ENCODE measurements around the gene ZC3H13. TPM values are rescaled to one million over a fixed set of nuclear protein-coding genes. Genes with fewer than 3 reads are reported as not detected.

Gene ZC3H13
- total RNA-seq, 1 experiment from 2014 or later: 9.6 TPM

DNA sequence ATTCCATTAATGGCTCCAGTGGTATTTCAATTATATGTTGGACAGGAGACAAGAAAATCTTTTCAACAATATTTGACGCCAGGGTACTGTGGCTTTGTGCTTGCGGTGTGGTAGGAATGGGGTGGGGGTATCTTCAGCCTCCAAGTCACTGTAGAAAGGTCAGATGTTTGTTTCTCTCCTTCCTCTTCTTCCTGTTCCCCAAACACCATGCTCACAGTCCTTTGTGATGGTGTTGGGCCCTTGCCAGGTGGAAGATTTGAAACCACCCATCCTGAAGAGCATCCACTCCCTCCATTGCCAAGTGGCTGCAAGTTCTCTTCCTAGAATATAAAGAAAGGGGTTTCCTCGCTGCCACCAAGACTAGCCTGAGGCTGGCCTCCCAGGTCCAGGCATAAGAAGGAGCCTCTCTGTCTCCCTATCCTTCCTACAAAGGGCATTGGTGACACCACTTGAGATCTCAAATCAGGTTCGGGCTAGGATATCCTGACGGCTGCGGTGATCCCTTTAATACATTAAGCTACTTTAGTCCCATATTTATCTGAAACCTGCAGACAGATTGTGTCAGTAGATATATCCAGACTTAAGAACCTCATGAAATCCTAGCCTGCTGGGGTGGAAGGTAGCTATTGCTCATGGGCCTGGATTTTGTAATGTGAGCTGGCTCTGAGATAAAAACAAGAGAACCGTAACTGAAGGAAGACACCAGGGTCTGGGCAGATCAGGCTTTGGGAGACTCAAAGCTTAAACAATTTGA, 136.7 kb downstream of the ZC3H13 start:
- in situ Hi-C loops (cut with HindIII; ENCODE audit: low sequenced_read_pairs): no loop called here

GRCh38 chr13:45909673-45910072, 142.9 kb downstream of the ZC3H13 start:
- in situ Hi-C loops (cut with HindIII; ENCODE audit: low sequenced_read_pairs): no loop called here

More for the DNA sequence above, 136.7 kb downstream of the ZC3H13 start:
- no peak for DNase-seq (ENCODE audit: low spot score)

GRCh38 chr13:45909089-45909488, 143.5 kb downstream of the ZC3H13 start:
- DNase-seq (ENCODE audit: low spot score): no peak
- in situ Hi-C loops (cut with HindIII; ENCODE audit: low sequenced_read_pairs): no loop called here

More at GRCh38 chr13:45909673-45910072, 142.9 kb downstream of the ZC3H13 start:
- DNase-seq (ENCODE audit: low spot score): no peak

GRCh38 chr13:45907503-45907902, 145.0 kb downstream of the ZC3H13 start:
- in situ Hi-C loops (cut with HindIII; ENCODE audit: low sequenced_read_pairs): no loop called here
- no peak for DNase-seq (ENCODE audit: low spot score)

Other genes with a start within 250 kb of the ZC3H13 start
- not detected in 2 replicates for gene SIAH3, start 201.0 kb downstream of the ZC3H13 start, total RNA-seq (2014; rRNA removed; shearing (Covaris generic))
- gene CPB2, start 52.3 kb upstream of the ZC3H13 start, total RNA-seq (2014; rRNA removed; shearing (Covaris generic)): not detected in 2 replicates
- gene LCP1, start 129.4 kb upstream of the ZC3H13 start, total RNA-seq (2014; rRNA removed; shearing (Covaris generic)): not detected in 2 replicates
- gene LRRC63, start 159.2 kb upstream of the ZC3H13 start, total RNA-seq (2014; rRNA removed; shearing (Covaris generic)): not detected in 2 replicates

All from G401 (cell line).